ENCODE measurements around the gene ABCC9. TPM values are rescaled to one million over a fixed set of nuclear protein-coding genes. Genes with fewer than 3 reads are reported as not detected.

Gene ABCC9
- polyA plus RNA-seq, 1 experiment: 2.7 TPM

DNA sequence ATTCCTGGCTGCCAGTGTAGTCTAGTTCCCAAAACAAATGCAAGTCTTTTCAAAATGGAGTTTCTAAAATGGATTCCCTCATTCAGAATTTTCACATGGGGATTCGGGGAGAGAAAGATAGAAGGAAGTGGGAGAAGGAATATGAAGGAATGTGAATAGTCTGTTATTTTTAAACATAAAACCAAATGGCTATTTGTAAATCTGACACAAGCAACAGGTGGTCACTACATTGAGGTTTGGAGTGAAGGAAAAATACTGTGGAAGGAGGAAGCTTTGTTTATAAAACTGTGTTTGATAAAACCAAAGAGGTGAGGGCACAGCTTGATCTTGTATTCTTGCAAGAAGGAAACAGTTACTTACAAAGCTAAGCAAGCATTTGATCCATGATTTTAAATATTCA lies 101.5 kb downstream of the ABCC9 start:
- POLR2A ChIA-PET: no interaction called here
- Histone ChIP-seq H3K4me3 (ENCODE audit: low read depth, low read length) (no peak overlapping the region), H3K27ac (ENCODE audit: low read depth, low read length) (no peak overlapping the region), H3K27me3 (ENCODE audit: control insufficient read depth, insufficient read depth, low read length) (no peaks in the 10 kb centered on the region), H3K9me3 (ENCODE audit: control insufficient read depth, insufficient read depth, low read length) (no peaks in the 10 kb centered on the region)
- TF ChIP-seq, protein P1, sequence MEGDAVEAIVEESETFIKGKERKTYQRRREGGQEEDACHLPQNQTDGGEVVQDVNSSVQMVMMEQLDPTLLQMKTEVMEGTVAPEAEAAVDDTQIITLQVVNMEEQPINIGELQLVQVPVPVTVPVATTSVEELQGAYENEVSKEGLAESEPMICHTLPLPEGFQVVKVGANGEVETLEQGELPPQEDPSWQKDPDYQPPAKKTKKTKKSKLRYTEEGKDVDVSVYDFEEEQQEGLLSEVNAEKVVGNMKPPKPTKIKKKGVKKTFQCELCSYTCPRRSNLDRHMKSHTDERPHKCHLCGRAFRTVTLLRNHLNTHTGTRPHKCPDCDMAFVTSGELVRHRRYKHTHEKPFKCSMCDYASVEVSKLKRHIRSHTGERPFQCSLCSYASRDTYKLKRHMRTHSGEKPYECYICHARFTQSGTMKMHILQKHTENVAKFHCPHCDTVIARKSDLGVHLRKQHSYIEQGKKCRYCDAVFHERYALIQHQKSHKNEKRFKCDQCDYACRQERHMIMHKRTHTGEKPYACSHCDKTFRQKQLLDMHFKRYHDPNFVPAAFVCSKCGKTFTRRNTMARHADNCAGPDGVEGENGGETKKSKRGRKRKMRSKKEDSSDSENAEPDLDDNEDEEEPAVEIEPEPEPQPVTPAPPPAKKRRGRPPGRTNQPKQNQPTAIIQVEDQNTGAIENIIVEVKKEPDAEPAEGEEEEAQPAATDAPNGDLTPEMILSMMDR (IDR thresholded peaks at IDR 0.05; ENCODE audit: low read depth, low read length): no peak
- no peak for DNase-seq (ENCODE audit: low read depth, low spot score)
- CTCF ChIA-PET: no interaction called here

DNA sequence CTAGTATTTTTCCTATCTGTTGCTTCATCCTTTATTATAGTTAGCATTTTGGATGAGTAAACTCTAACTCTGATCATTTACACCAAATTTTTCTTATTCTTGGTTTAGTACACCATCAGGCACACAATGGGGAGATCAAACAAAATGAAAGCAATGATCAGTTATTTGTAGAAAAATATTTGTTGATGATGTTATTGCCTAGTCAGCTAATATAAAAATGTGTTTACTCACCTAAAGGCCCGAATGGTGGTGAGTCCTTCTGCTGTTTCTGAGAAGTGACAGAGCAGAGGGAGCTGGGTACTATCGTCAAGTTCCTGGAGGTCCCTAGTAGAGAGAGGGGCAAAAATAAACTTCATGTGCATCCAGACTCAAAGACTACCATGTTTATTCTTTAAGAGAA lies 103.4 kb downstream of the ABCC9 start:
- TF ChIP-seq, protein P1 (IDR thresholded peaks at IDR 0.05; ENCODE audit: low read depth, low read length): no peak
- Histone ChIP-seq H3K4me3 (ENCODE audit: low read depth, low read length) (no peak overlapping the region), H3K9me3 (ENCODE audit: control insufficient read depth, insufficient read depth, low read length) (no peaks in the 10 kb centered on the region), H3K27me3 (ENCODE audit: control insufficient read depth, insufficient read depth, low read length) (no peaks in the 10 kb centered on the region), H3K27ac (ENCODE audit: low read depth, low read length) (no peak overlapping the region)
- ChIA-PET POLR2A (no interaction called here), CTCF (no interaction called here)
- no peak for DNase-seq (ENCODE audit: low read depth, low spot score)

DNA sequence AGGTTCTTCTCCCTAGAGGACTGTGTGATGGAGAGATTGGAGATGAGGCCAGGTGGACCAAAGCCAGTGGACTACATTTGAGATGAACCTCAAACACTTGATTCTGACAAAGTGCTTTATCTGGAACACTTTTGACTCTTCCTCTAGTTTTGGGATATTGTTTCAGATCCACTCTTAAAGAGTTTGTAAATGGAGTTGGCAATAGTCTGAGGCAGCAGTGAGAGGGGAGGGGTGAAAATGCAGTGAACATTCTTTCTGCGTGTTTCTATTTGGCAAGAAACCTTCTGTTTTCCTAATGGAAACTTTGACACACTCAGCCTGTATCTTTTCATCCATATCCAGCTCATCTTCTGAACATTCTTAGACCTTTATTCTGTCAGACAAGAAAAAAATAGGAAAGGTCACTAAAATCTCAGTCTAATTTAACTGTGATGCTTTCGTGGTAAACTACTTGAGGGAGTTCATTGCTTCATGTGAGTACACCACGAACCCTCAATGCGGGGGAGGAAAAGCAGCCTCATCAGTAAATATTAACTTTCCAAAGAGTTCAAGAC lies 109.4 kb downstream of the ABCC9 start:
- DNase-seq (ENCODE audit: low read depth, low spot score): no peak

DNA sequence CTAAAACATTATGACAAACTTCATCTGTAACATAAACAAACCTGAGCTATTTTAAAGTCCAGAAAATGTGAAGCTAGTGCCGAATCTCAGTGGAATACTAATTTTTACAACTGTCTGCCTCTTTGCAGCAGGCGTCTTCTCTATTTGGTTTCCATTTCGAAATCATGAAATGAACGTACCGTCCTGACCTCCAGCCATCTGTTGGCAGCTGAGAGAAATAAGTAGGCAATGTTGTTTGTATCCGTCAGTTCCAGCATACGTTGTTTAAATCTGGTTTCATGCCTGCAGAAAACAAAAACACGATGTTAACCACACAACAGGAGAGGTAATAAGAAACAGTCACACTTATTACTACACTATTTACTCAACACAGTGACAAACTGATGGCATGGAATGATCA lies 112.4 kb downstream of the ABCC9 start:
- H3K27me3 ChIP-seq (ENCODE audit: control insufficient read depth, insufficient read depth, low read length): no peaks in the 10 kb centered on the region
- H3K4me3 ChIP-seq (ENCODE audit: low read depth, low read length): no peak overlapping the region
- H3K9me3 ChIP-seq (ENCODE audit: control insufficient read depth, insufficient read depth, low read length): no peaks in the 10 kb centered on the region
- no peak for DNase-seq (ENCODE audit: low read depth, low spot score)
- ChIA-PET CTCF (interaction anchor here (1.9 kb wide), 1 partner anchor 11 kb away, joined by 4 read pairs; no protein-coding TSS in a partner anchor), POLR2A (interaction anchor here (0.6 kb wide), 1 partner anchor 81 kb away, joined by 4 read pairs; no protein-coding TSS in a partner anchor)
- TF ChIP-seq, protein P1 (IDR thresholded peaks at IDR 0.05; ENCODE audit: low read depth, low read length): no peak
- H3K27ac ChIP-seq (ENCODE audit: low read depth, low read length): no peak overlapping the region

More for the DNA sequence above, 109.4 kb downstream of the ABCC9 start:
- Histone ChIP-seq H3K27me3 (ENCODE audit: control insufficient read depth, insufficient read depth, low read length) (no peaks in the 10 kb centered on the region), H3K9me3 (ENCODE audit: control insufficient read depth, insufficient read depth, low read length) (no peaks in the 10 kb centered on the region), H3K4me3 (ENCODE audit: low read depth, low read length) (no peak overlapping the region), H3K27ac (ENCODE audit: low read depth, low read length) (no peak overlapping the region)
- TF ChIP-seq, protein P1 (IDR thresholded peaks at IDR 0.05; ENCODE audit: low read depth, low read length): no peak
- POLR2A ChIA-PET: interaction anchor here (1.0 kb wide), 1 partner anchor 153 kb away, joined by 3 read pairs; no protein-coding TSS in a partner anchor
- CTCF ChIA-PET: no interaction called here

DNA sequence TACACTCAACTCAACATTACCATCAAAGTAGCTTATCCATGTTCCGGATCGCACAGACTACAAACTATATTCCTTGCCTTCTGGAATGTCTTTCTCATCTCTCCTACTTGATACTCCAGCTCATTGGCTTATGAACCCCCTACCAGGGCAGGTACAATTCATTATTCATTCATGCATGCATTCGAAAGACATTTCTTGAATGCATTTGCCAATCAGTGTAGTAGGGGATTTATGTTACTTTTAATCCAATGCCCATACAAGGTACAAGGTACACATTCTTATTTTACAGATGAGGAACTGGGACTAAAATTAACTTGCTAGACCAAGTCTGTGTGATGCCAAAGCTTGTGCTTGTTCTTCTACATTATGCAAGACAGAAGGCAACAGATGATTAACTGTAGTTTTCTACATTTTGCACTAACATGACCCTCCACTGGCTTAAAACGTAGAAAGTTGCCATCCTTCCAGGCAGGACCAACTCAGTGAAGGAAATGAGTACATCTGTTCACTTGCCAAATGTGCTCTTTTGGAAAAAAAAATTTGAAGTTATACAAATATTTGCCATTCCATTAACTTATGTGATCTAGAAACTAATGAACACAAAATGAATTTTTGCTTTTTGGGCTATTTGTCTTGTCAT lies 113.0 kb downstream of the ABCC9 start:
- Histone ChIP-seq H3K4me3 (ENCODE audit: low read depth, low read length) (no peak overlapping the region), H3K9me3 (ENCODE audit: control insufficient read depth, insufficient read depth, low read length) (no peaks in the 10 kb centered on the region), H3K27ac (ENCODE audit: low read depth, low read length) (no peak overlapping the region), H3K27me3 (ENCODE audit: control insufficient read depth, insufficient read depth, low read length) (no peaks in the 10 kb centered on the region)
- POLR2A ChIA-PET: no interaction called here
- no peak for DNase-seq (ENCODE audit: low read depth, low spot score)
- CTCF ChIA-PET: interaction anchor here (0.7 to 1.9 kb wide), 2 partner anchors 10 to 130 kb away, joined by 4 to 5 read pairs; no protein-coding TSS in a partner anchor
- TF ChIP-seq, protein P1 (IDR thresholded peaks at IDR 0.05; ENCODE audit: low read depth, low read length): no peak
